H1 (cell line): Measurements from ENCODE around the gene SLC35B2. TPM values are rescaled to one million over a fixed set of nuclear protein-coding genes. Genes with fewer than 3 reads are reported as not detected.

Experiments
- BACH1 ChIP-seq: IDR thresholded peaks from 2 replicates; pipeline ENCODE4 v1.6.1; 2012; ENCODE audit warnings: low read length, improper control_type of control experiment
- CEBPB ChIP-seq: IDR thresholded peaks from 2 replicates; pipeline ENCODE4 v1.6.1; 2012; ENCODE audit warnings: low read depth, low read length
- PHF8 ChIP-seq: fragments of 200-600 bp; sonication (generic); conservative IDR thresholded peaks from 2 replicates; pipeline ENCODE4 v1.7.1; 2012; ENCODE audit warnings: low read depth, mild to moderate bottlenecking, inconsistent platforms, low read length, moderate library complexity
- POLR2AphosphoS5 ChIP-seq: IDR thresholded peaks from 2 replicates; pipeline ENCODE4 v1.6.1; 2011; ENCODE audit warnings: low read depth, low read length
- RAD21 ChIP-seq, 2 experiments: IDR thresholded peaks in 1 of 2; conservative IDR thresholded peaks in 1 of 2; 2 replicates each; pipeline ENCODE4 v1.6.1; 2011; ENCODE audit warnings: low read depth in 2 of 2, low read length in 2 of 2, improper control_type of control experiment in 1 of 2, inconsistent platforms in 1 of 2, mild to moderate bottlenecking in 1 of 2, moderate library complexity in 1 of 2
- TAF7 ChIP-seq: optimal IDR thresholded peaks from 2 replicates; pipeline ENCODE3; 2011; ENCODE audit warnings: low read depth, mild to moderate bottlenecking, inconsistent platforms, low read length, moderate library complexity, borderline replicate concordance
- polyA plus RNA-seq, 7 experiments: library from polyadenylated mRNA; depleted of rRNA in 3 of 7; stranded (reverse) in 5 of 7; unstranded in 2 of 7; fragments of >200 nt in 5 of 7; fragments of 200-250 nt in 2 of 7; gene quantifications; 1 replicate in 5 of 7; 2 replicates in 1 of 7; 4 replicates in 1 of 7; pipeline versions ENCODE4 v1.2.1 to v1.2.3, GENCODE V29; 2011 to 2013; ENCODE audit warnings: missing spikeins in 2 of 7, mixed read lengths in 2 of 7
- total RNA-seq: library from RNA; stranded (reverse); fragmentation: NEBNext Ultra II Directional; extraction: Animal tissue kit (Norgen Biotek cat#: 25700); gene quantifications from 2 replicates; pipeline ENCODE4 v1.2.1, GENCODE V29; 2021

Gene SLC35B2
- total and polyA plus RNA-seq, 2 of the 8 experiments (the other 6 are each of a cell fraction or from before 2014, with no cell fraction given), result 29.5 to 65.0 TPM

GRCh38 chr6:44219053-44219814 is 38.1 kb downstream of the SLC35B2 start (continued):
- TF ChIP-seq RAD21 (IDR thresholded peaks at IDR 0.05 in 1 of 2, conservative IDR thresholded peaks at IDR 0.05 in 1 of 2; ENCODE audit: low read depth in 2 of 2, low read length in 2 of 2) (peak in 1 of 2 experiments; percentile 19; a peak in 1 of 4 replicates), PHF8 (peak; percentile 50; the same call in 1 of the 2 replicates), CEBPB (no peak), POLR2AphosphoS5 (peak; percentile 80), TAF7 (peak; percentile 87), BACH1 (no peak)
